ENCODE measurements around the gene EVPLL.
"Not testable (repeated sequence)": the region's sequence is repeated elsewhere in the genome, so short reads cannot be mapped to it uniquely, and the experiment has no call there.

Gene EVPLL

GRCh38 chr17:18426639-18427038 is 49.1 kb downstream of the EVPLL start:
- not testable (repeated sequence) for DNase-seq

- DNase-seq = not testable (repeated sequence)
These were observed 54.6 kb downstream of the EVPLL start for GRCh38 chr17:18432206-18432605.

Data from NCI-H146 (cell line).